Suprapubic skin (tissue), 3 donors: Measurements from ENCODE around the gene ARL10.

ENCODE experiments used
- CTCF ChIP-seq, 2 donors: fragments of 200-600 bp in 1 of 2; fragments of 450-650 bp in 1 of 2; sonication (generic) in 1 of 2; IDR thresholded peaks; one replicate each; pipeline ENCODE4 v1.5.1; 2016 to 2019; ENCODE audit warnings: antibody characterized with exemption in 2 of 2, mild to moderate bottlenecking in 1 of 2, moderate library complexity in 1 of 2
- EP300 ChIP-seq: sonication (generic); formaldehyde crosslinking; IDR thresholded peaks from one replicate; pipeline ENCODE4 v1.6.1; 2017; ENCODE audit warnings: antibody characterized with exemption
- POLR2A ChIP-seq, 2 donors: fragments of 450-650 bp; IDR thresholded peaks; one replicate each; pipeline ENCODE4 v1.6.1; 2017; ENCODE audit warnings: antibody characterized with exemption in 2 of 2, mild to moderate bottlenecking in 2 of 2, moderate library complexity in 2 of 2

GRCh38 chr5:176356179-176356566 is 9.1 kb upstream of the ARL10 start:
- TF ChIP-seq CTCF (IDR thresholded peaks at IDR 0.05) (no peak), POLR2A (IDR thresholded peaks at IDR 0.05) (no peak), EP300 (no peak)
